ENCODE data around the gene PANX2.

PANX2 gene

GRCh38 chr22:50150161-50151129 is 20.1 kb upstream of the PANX2 start:
- no peaks in the 10 kb centered on the region for H3K9me3 Mint-ChIP-seq
- no peaks in the 10 kb centered on the region for H3K36me3 Mint-ChIP-seq (ENCODE audit: low read depth)
- peaks cover 13% of the 10 kb centered on the region for H3K4me1 Mint-ChIP-seq
- H3K4me3 Mint-ChIP-seq = no peak overlapping the region
- no peak overlapping the region for H3K27ac Mint-ChIP-seq
- no peak for TF ChIP-seq CTCF (IDR thresholded peaks at IDR 0.05; ENCODE audit: unreplicated experiment in 3 of 3)
- H3K27me3 Mint-ChIP-seq (ENCODE audit: low read depth) = peaks cover 20% of the 10 kb centered on the region

- H3K36me3 Mint-ChIP-seq (ENCODE audit: low read depth) = no peaks in the 10 kb centered on the region
- no peak for TF ChIP-seq CTCF (IDR thresholded peaks at IDR 0.05; ENCODE audit: unreplicated experiment in 3 of 3)
- peaks cover 20% of the 10 kb centered on the region for H3K27me3 Mint-ChIP-seq (ENCODE audit: low read depth)
- no peaks in the 10 kb centered on the region for H3K9me3 Mint-ChIP-seq
- H3K27ac Mint-ChIP-seq = no peak overlapping the region
- H3K4me3 Mint-ChIP-seq = no peak overlapping the region
- H3K4me1 Mint-ChIP-seq = peaks cover 2% of the 10 kb centered on the region
Observed at GRCh38 chr22:50151571-50152537, 18.7 kb upstream of the PANX2 start.

DNA sequence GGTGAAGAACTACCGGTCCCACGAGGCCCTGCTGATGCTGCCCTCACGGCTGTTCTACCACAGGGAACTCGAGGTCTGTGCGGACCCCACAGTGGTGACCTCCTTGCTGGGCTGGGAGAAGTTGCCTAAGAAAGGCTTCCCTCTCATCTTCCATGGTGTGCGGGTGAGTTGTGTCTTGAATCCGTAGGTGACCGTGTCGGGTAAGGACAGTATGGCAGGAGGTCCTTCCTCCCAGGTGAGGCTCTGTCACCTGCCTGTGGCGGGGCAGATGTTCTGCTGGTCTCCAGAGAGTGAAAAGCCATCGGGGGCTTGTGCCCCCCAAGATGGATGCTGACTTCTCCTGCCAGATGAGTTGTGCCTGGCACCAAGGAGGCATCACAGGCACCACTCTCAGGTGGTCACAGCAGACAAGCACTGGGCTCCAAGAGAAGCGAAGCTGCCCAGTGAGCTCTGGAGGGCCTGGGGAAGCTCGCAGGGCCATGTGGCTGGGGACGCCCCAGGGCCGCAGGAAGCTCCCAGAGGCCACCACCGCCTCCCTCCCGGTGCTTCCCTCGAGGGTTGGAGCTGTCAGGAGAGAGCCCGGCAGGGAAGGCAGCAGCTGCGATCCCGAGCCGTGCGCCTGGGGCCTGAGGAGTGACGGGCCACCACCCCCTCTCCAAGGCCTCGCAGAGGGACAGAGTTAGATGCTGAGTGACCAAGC is 17.3 kb upstream of the PANX2 start:
- H3K4me1 Mint-ChIP-seq = no peaks in the 10 kb centered on the region

DNA sequence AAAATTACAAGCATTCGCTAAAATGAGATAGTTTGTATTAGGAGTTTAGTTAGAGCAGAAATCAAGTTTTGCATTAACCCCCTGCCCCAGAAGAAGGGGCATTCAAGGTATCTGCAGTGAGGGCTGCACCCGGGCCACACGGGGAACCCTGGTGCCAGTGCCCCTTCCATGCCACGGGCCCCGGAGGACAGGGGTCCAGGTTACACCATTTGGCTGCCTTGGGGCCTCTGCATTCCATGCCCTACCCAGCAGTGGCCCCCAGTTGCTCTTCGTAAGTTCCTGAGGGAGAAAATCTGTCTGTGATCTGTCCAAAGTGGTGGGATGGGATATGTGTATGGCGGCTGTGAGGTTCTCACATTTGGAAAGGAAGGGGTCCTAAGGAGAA is 16.8 kb upstream of the PANX2 start:
- Mint-ChIP-seq H3K27me3 (ENCODE audit: low read depth) (peaks cover 25% of the 10 kb centered on the region), H3K4me3 (no peak overlapping the region), H3K36me3 (ENCODE audit: low read depth) (no peaks in the 10 kb centered on the region), H3K27ac (no peak overlapping the region), H3K9me3 (no peaks in the 10 kb centered on the region), H3K4me1 (no peaks in the 10 kb centered on the region)
- TF ChIP-seq CTCF (IDR thresholded peaks at IDR 0.05; ENCODE audit: unreplicated experiment in 3 of 3) = no peak

More for the DNA sequence above, 17.3 kb upstream of the PANX2 start:
- H3K36me3 Mint-ChIP-seq (ENCODE audit: low read depth) = no peaks in the 10 kb centered on the region
- no peaks in the 10 kb centered on the region for H3K9me3 Mint-ChIP-seq
- peaks cover 20% of the 10 kb centered on the region for H3K27me3 Mint-ChIP-seq (ENCODE audit: low read depth)
- no peak for TF ChIP-seq CTCF (IDR thresholded peaks at IDR 0.05; ENCODE audit: unreplicated experiment in 3 of 3)
- no peak overlapping the region for H3K27ac Mint-ChIP-seq
- no peak overlapping the region for H3K4me3 Mint-ChIP-seq

DNA sequence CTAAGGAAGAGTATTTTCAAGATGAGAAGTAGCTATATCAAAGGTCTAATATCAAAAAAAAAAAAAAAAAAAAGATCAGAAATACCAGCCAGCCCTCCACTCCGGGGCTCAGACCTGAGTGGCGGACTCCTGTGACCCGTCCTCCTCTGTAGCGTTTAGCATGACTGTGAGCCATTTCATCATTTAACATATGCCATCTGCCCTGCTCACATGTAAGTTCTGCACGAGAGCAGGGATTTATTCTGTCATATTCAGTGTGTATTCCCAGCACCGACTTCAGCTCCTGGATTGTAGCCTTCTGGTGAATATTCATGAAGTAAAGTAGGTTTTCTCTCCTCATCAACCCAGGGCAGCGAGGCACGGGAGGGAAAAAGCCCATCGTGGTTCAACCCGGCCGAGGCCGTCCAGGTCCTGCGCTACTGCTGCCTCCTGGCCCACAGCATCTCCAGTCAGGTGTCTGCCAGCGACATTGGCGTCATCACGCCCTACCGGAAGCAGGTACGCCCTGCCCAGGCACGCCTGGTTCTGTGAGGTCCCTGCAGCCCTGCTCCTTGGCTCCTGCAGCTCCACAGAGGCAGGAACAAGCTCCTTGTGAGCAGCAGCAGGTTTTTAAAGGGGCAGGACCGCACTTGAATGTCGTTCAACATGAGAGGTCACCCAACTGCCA is 12.7 kb upstream of the PANX2 start:
- no peak overlapping the region for H3K27ac Mint-ChIP-seq
- no peaks in the 10 kb centered on the region for H3K9me3 Mint-ChIP-seq

More for the DNA sequence above, 12.7 kb upstream of the PANX2 start:
- no peaks in the 10 kb centered on the region for H3K36me3 Mint-ChIP-seq (ENCODE audit: low read depth)
- peaks cover 15% of the 10 kb centered on the region for H3K27me3 Mint-ChIP-seq (ENCODE audit: low read depth)
- no peak for TF ChIP-seq CTCF (IDR thresholded peaks at IDR 0.05; ENCODE audit: unreplicated experiment in 3 of 3)
- no peak overlapping the region for H3K4me3 Mint-ChIP-seq
- H3K4me1 Mint-ChIP-seq = no peaks in the 10 kb centered on the region
